Mesendoderm (in vitro differentiated cells): ENCODE data around the gene ITGB2.

ENCODE experiments used
- DNase-seq: peaks from one replicate; pipeline ENCODE4 v3.0.0; 2013
- H2AK5ac ChIP-seq: 2 replicates; pipeline ENCODE4 v1.6.1; 2013; ENCODE audit warnings: low read length, inconsistent platforms
- H2BK120ac ChIP-seq: 2 replicates; pipeline ENCODE4 v1.6.1; 2013; ENCODE audit warnings: low read depth, mild to moderate bottlenecking, low read length, moderate library complexity, mixed read lengths
- H2BK15ac ChIP-seq: replicated peaks from 2 replicates; pipeline ENCODE4 v1.6.1; 2013; ENCODE audit warnings: low read depth, mild to moderate bottlenecking, moderate library complexity
- H2BK5ac ChIP-seq: 2 replicates; pipeline ENCODE4 v1.6.1; 2013; ENCODE audit warnings: low read length, inconsistent platforms
- H3K18ac ChIP-seq: 2 replicates; pipeline ENCODE4 v1.6.1; 2013; ENCODE audit warnings: mild to moderate bottlenecking, low read length, mixed read lengths
- H3K23ac ChIP-seq: one replicate; pipeline ENCODE4 v1.6.1; 2013; ENCODE audit warnings: low read length
- H3K27ac ChIP-seq: 2 replicates; pipeline ENCODE4 v1.5.1; 2013; ENCODE audit warnings: low read depth, mild to moderate bottlenecking, inconsistent platforms, low read length, moderate library complexity
- H3K27me3 ChIP-seq: 2 replicates; pipeline ENCODE4 v1.6.1; 2013; ENCODE audit warnings: low read length, control low read depth, mild to moderate bottlenecking, inconsistent platforms; ENCODE audit not compliant: insufficient read depth, poor library complexity
- H3K36me3 ChIP-seq: 2 replicates; pipeline ENCODE4 v1.6.1; 2013; ENCODE audit warnings: low read length, inconsistent platforms; ENCODE audit not compliant: control insufficient read depth, insufficient read depth
- H3K4ac ChIP-seq: one replicate; pipeline ENCODE4 v1.6.1; 2013; ENCODE audit warnings: low read depth, mild to moderate bottlenecking, low read length, moderate library complexity
- H3K4me1 ChIP-seq: 2 replicates; pipeline ENCODE4 v1.6.1; 2013; ENCODE audit warnings: low read depth, low read length, inconsistent platforms; ENCODE audit not compliant: control insufficient read depth
- H3K4me2 ChIP-seq: 2 replicates; pipeline ENCODE4 v1.6.1; 2013; ENCODE audit warnings: low read length
- H3K4me3 ChIP-seq: 2 replicates; pipeline ENCODE4 v1.5.1; 2013; ENCODE audit warnings: mild to moderate bottlenecking, low read length
- H3K56ac ChIP-seq: one replicate; pipeline ENCODE4 v1.6.1; 2013; ENCODE audit warnings: low read length
- H3K79me1 ChIP-seq: 2 replicates; pipeline ENCODE4 v1.6.1; 2013; ENCODE audit warnings: low read length, inconsistent platforms
- H3K79me2 ChIP-seq: 2 replicates; pipeline ENCODE4 v1.6.1; 2013; ENCODE audit warnings: mild to moderate bottlenecking, low read length; ENCODE audit not compliant: control insufficient read depth, insufficient read depth
- H3K9ac ChIP-seq: 2 replicates; pipeline ENCODE4 v1.6.1; 2013; ENCODE audit warnings: low read length, inconsistent platforms
- H4K5ac ChIP-seq: one replicate; pipeline ENCODE4 v1.6.1; 2013; ENCODE audit warnings: low read length
- H4K8ac ChIP-seq: one replicate; pipeline ENCODE4 v1.6.1; 2013; ENCODE audit warnings: low read depth, mild to moderate bottlenecking, control low read depth, low read length, moderate library complexity
- WGBS: extraction: QIAGEN DNeasy Blood & Tissue Kit; methylation state at CpG from one replicate; pipeline ENCODE4 v1.1.7; 2013; ENCODE audit warnings: low lambda C conversion rate, missing lambda C conversion rate; ENCODE audit not compliant: insufficient coverage; ENCODE audit errors: extremely low coverage; 5-methylcytosine and 5-hydroxymethylcytosine counted together

Gene ITGB2

DNA sequence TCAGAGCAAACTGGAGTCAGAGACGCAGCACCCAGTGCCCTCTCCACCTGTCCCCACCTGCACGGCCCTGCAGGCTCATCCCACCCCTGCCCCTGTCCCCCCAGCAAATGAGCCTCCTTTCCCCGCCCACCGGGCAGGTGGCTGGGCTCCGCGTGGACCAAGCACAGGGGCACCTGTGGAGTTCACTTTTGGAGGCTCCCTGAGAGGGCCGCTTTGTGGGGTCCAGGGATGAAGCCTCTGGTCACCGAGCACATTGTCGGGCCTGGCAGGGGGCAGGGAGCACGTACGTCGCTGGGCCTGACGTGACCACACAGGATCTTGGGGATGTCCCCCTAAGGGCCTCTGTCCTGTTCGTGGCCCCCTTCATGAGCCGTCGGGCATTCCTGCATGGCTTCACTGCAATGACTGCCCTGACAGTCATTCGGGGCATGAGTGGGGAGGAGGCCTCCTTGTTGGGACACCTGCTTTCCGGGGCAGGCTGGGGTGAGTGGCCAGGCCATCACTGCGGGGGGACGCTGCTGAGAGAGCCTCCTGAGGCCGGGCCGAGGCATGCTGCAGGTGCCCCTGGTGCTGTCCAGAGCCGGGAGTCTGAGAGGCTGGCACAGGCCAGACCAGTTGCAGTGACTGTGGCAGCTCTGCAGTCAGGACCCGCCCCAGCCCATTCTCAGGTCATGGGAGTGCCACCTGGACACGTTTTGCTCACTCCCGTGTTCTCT lies 38.8 kb upstream of the ITGB2 start:
- Histone ChIP-seq H3K4ac (no peak overlapping the region), H3K36me3 (peaks cover 13% of the 10 kb centered on the region), H3K27ac (no peak overlapping the region), H4K8ac (no peak overlapping the region), H3K23ac (no peak overlapping the region), H3K27me3 (no peaks in the 10 kb centered on the region), H3K4me2 (no peak overlapping the region), H2AK5ac (no peak overlapping the region), H3K9ac (no peak overlapping the region), H3K18ac (no peak overlapping the region), H2BK5ac (no peak overlapping the region), H2BK15ac (no peak overlapping the region), H4K5ac (no peak overlapping the region), H3K4me1 (no peaks in the 10 kb centered on the region), H3K79me1 (peaks cover 14% of the 10 kb centered on the region), H3K79me2 (peaks cover 11% of the 10 kb centered on the region), H3K56ac (no peak overlapping the region), H2BK120ac (no peak overlapping the region), H3K4me3 (no peak overlapping the region)
- DNase-seq: no peak
- WGBS: no CpG with 5 or more reads among the region's 26 CpGs

DNA sequence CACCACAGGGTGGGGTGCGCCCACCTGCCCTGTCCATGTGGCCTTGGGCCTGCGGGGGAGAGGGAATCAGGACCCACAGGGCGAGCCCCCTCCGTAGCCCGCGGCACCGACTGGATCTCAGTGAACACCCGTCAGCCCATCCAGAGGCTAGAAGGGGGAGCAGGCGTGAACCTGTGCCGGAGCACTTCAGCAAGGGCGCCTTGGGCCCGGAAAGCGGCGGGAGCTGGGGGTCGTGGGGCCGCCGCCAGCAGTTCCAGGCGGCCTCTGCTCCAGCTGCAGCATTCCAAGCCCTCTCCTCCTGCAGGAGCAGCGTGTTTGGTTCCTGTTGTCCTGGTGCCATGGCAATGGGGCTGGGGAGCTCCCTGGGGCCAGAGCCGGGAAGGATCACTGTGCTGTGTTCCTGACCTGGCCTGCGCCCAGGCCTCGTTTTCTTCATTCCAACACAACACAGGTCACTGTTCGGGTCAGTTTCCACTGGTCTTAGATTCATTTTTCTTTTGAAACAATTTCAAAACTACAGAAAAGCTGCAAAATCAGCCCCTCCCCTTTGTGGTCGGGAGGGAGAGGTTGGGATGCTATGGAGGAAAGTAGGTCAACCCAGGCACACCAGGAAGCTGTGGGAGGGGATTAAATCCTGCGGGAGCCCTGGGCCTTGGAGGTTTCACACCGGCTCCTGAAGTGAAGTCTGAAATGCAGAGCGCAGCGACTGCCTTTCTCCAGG lies 37.9 kb upstream of the ITGB2 start:
- Histone ChIP-seq H3K4me3 (no peak overlapping the region), H3K79me1 (peaks cover 15% of the 10 kb centered on the region), H3K27me3 (no peaks in the 10 kb centered on the region), H2AK5ac (no peak overlapping the region), H3K36me3 (peaks cover 13% of the 10 kb centered on the region), H3K4me1 (no peaks in the 10 kb centered on the region), H3K4me2 (no peak overlapping the region), H3K23ac (no peak overlapping the region), H3K56ac (no peak overlapping the region), H2BK5ac (no peak overlapping the region), H3K79me2 (peaks cover 19% of the 10 kb centered on the region), H3K9ac (no peak overlapping the region), H3K4ac (no peak overlapping the region), H3K18ac (no peak overlapping the region), H4K8ac (no peak overlapping the region), H4K5ac (no peak overlapping the region), H3K27ac (no peak overlapping the region), H2BK15ac (no peak overlapping the region), H2BK120ac (no peak overlapping the region)
- no CpG with 5 or more reads among the region's 28 CpGs for WGBS
- peak; percentile 47 for DNase-seq

DNA sequence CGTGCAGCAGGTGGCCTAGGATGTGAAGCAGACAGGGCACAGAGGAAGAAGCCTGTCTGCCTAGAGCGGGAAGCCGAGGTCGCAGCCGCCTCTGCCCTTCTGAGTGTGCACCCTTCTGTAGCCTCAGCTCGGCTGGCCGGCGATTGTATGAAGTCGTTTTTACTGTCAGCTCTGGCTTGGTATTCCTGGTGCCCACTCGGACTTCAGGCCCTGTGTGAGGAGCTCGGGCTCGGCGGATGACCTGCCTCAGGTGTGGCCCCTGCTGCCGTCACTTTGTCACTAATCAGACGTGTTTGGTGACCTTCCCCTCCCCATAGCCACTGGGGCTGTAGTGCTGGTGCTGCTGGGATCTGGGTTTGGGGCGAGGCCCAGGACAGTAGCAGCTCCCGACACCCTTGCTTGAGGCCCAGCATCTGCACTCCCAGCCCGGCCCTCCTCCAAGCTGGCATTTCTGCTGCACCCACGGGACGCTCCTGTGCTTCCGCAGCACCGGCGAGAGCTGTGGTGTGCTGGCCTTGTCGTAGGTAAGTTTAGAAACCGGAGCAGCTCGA lies 37.3 kb upstream of the ITGB2 start:
- Histone ChIP-seq H4K5ac (no peak overlapping the region), H3K4me1 (no peaks in the 10 kb centered on the region), H3K27ac (no peak overlapping the region), H4K8ac (no peak overlapping the region), H2AK5ac (no peak overlapping the region), H3K79me1 (peaks cover 15% of the 10 kb centered on the region), H3K79me2 (peaks cover 23% of the 10 kb centered on the region), H3K27me3 (no peaks in the 10 kb centered on the region), H3K4ac (no peak overlapping the region), H3K23ac (no peak overlapping the region), H3K18ac (no peak overlapping the region), H3K36me3 (peaks cover 13% of the 10 kb centered on the region), H3K4me2 (no peak overlapping the region), H2BK120ac (no peak overlapping the region), H3K56ac (no peak overlapping the region), H3K4me3 (no peak overlapping the region), H2BK15ac (no peak overlapping the region), H3K9ac (no peak overlapping the region), H2BK5ac (no peak overlapping the region)
- WGBS: no CpG with 5 or more reads among the region's 26 CpGs
- no peak for DNase-seq

DNA sequence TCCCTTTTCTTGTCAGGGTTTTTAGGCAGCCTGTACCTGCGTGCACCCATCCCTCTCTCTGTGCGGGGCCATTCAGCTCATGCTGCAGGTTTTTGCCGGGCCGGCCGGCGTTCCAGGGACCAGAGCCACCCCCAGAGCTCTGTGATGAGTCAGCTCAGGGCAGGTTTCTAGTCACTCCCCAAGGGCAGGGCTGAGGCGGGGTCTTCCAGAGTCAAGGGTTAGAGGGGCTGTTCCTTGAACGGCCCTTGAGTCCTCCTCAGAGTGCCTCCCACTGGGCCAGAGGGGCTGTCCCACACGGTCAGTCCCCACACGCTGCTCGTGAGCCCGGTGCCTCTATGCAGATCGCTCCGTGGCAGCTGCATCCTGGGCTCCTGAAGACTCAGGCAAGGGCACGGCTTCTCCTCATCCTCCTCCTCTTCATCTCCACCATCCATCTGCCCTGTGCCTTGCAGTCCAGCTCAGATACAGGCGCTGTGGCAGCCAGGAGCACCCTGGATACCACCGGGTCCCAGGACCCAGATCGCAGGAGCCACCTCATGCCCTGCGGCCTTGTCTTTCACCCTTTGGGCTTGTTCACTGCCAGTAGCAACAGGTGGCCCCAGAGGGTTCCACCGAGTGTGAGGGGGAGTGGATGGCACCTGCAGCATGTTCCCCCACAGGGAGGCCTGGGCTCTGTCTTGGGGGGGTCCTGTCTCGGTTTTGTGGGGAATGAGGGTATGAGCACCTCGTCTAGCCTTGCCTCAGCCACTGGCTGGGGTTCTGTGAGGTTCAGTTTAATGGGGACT lies 36.5 kb upstream of the ITGB2 start:
- Histone ChIP-seq H2BK5ac (no peak overlapping the region), H3K4me2 (no peak overlapping the region), H3K56ac (no peak overlapping the region), H2BK120ac (no peak overlapping the region), H3K18ac (no peak overlapping the region), H3K9ac (no peak overlapping the region), H3K27me3 (no peaks in the 10 kb centered on the region), H4K8ac (no peak overlapping the region), H3K4me1 (no peaks in the 10 kb centered on the region), H2BK15ac (no peak overlapping the region), H3K23ac (no peak overlapping the region), H4K5ac (no peak overlapping the region), H3K4me3 (no peak overlapping the region), H3K79me2 (peaks cover 30% of the 10 kb centered on the region), H3K36me3 (peaks cover 13% of the 10 kb centered on the region), H3K4ac (no peak overlapping the region), H2AK5ac (no peak overlapping the region), H3K27ac (no peak overlapping the region), H3K79me1 (peaks cover 12% of the 10 kb centered on the region)
- no CpG with 5 or more reads among the region's 22 CpGs for WGBS
- DNase-seq: no peak

DNA sequence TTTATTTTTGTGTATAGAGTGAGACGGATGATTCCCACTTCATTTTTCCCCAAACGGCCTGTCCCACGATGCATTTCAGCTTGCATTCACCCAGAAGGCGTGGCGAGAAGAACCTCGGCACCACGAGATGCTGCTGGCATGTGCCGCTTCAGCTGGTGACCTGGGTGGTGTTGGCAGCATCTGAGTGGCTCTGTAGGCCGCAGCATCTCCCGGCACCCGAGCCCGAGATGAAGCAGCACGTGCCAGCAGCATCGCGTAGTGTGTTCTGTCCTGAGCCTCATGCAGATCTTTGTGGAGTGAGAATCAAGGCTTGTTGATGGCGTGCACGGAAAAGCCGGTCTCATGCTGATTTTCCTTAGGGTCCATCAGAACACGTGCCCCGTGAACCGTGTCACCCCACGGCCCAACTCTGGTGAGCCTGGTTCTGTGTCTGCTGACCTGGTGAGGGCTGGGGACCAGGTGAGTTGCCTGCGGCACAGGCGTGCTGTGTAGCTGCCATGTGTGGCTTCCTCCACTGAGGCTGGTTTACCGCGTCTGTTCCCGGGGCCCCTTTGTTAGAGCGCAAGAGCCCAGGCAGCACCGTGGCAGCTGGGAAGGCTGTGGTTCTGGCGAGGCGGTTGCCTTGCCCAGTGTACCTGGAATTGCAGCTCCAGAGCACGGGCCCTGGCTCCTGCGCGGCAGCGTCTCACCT lies 35.8 kb upstream of the ITGB2 start:
- H3K36me3 ChIP-seq: peaks cover 11% of the 10 kb centered on the region

More for the DNA sequence above, 35.8 kb upstream of the ITGB2 start:
- Histone ChIP-seq H3K4me2 (no peak overlapping the region), H3K4ac (no peak overlapping the region), H4K5ac (no peak overlapping the region), H2BK15ac (no peak overlapping the region), H3K79me2 (peaks cover 33% of the 10 kb centered on the region), H2AK5ac (no peak overlapping the region), H4K8ac (no peak overlapping the region), H3K27ac (no peak overlapping the region), H3K9ac (no peak overlapping the region), H3K79me1 (peaks cover 11% of the 10 kb centered on the region), H2BK120ac (no peak overlapping the region), H3K23ac (no peak overlapping the region), H2BK5ac (no peak overlapping the region), H3K4me3 (no peak overlapping the region), H3K4me1 (no peaks in the 10 kb centered on the region), H3K18ac (no peak overlapping the region), H3K56ac (no peak overlapping the region), H3K27me3 (no peaks in the 10 kb centered on the region)
- no CpG with 5 or more reads among the region's 35 CpGs for WGBS
- DNase-seq: no peak
